Esophagus squamous epithelium (tissue), 5 donors: ENCODE results near the gene CCR4. TPM values are rescaled to one million over a fixed set of nuclear protein-coding genes. Genes with fewer than 3 reads are reported as not detected.

Experiments used
- DNase-seq: peaks from one replicate; lab custom pipeline; 2025; lab: John Stamatoyannopoulos, UW
- H3K27ac ChIP-seq, 4 donors: fragments of 200-600 bp; sonication (generic); one replicate each; pipeline ENCODE4 v1.5.1; 2016 to 2019; ENCODE audit warnings: mild to moderate bottlenecking in 1 of 4
- H3K27me3 ChIP-seq, 4 donors: fragments of 200-600 bp; sonication (generic); 1 replicate in 3 of 4; 2 replicates in 1 of 4; pipeline versions ENCODE4 v1.5.1 to v1.6.0; 2017 to 2021; ENCODE audit warnings: antibody characterized with exemption in 1 of 4
- H3K36me3 ChIP-seq, 3 donors: fragments of 200-600 bp; sonication (generic); one replicate each; pipeline ENCODE4 v1.5.1; 2016 to 2019
- H3K4me1 ChIP-seq, 3 donors: fragments of 200-600 bp; sonication (generic); one replicate each; pipeline ENCODE4 v1.5.1; 2017 to 2019
- H3K4me3 ChIP-seq, 4 donors: fragments of 200-600 bp; sonication (generic); 1 replicate in 3 of 4; 2 replicates in 1 of 4; pipeline ENCODE4 v1.5.1; 2016 to 2019; ENCODE audit warnings: mild to moderate bottlenecking in 2 of 4, moderate library complexity in 1 of 4
- H3K9me3 ChIP-seq, 3 donors: fragments of 200-600 bp; sonication (generic); one replicate each; pipeline ENCODE4 v1.5.1; 2016 to 2019
- POLR2A ChIP-seq, 4 donors: fragments of 450-650 bp; IDR thresholded peaks; one replicate each; pipeline ENCODE4 v1.6.1; 2017; ENCODE audit warnings: antibody characterized with exemption in 4 of 4, mild to moderate bottlenecking in 4 of 4, moderate library complexity in 3 of 4
- WGBS, 2 donors: methylation state at CpG; one replicate each; pipeline ENCODE4 v1.1.5; 2018; 5-methylcytosine and 5-hydroxymethylcytosine counted together
- intact Hi-C: fragments of 100-400 bp; cut with DNase I; formaldehyde crosslinking; loops from one replicate; pipeline ENCODE4 v1.15.0; 2022
- total RNA-seq, 4 donors: library from RNA; depleted of rRNA; stranded (reverse); fragments of >200 nt; gene quantifications; one replicate each; pipeline ENCODE4 v1.1.0, GENCODE V29; 2016
- TF ChIP-seq, protein P1 (sequence below), 6 experiments: fragments of 450-650 bp in 4 of 6; fragments of 200-600 bp in 2 of 6; sonication (generic) in 2 of 6; IDR thresholded peaks; one replicate each; pipeline ENCODE4 v1.5.1; 2016 to 2019; ENCODE audit warnings: antibody characterized with exemption in 6 of 6, mild to moderate bottlenecking in 4 of 6, moderate library complexity in 4 of 6
- donor health status: DM: yes; HTN: yes; CAD: no.

Gene CCR4
- total RNA-seq, 4 donors from 2014 or later: 0.27 to 0.94 (median 0.62) TPM

GRCh38 chr3:32995098-32995497, 43.7 kb downstream of the CCR4 start:
- Histone ChIP-seq H3K36me3 (peaks cover 0 to 31% (median 0%) of the 10 kb centered on the region in 3 donors), H3K9me3 (no peaks in the 10 kb centered on the region), H3K27me3 (no peaks in the 10 kb centered on the region), H3K4me3 (no peak overlapping the region), H3K27ac (no peak overlapping the region), H3K4me1 (peaks cover 0 to 6% (median 0%) of the 10 kb centered on the region in 3 donors)
- intact Hi-C loops: no loop called here
- TF ChIP-seq, protein P1, sequence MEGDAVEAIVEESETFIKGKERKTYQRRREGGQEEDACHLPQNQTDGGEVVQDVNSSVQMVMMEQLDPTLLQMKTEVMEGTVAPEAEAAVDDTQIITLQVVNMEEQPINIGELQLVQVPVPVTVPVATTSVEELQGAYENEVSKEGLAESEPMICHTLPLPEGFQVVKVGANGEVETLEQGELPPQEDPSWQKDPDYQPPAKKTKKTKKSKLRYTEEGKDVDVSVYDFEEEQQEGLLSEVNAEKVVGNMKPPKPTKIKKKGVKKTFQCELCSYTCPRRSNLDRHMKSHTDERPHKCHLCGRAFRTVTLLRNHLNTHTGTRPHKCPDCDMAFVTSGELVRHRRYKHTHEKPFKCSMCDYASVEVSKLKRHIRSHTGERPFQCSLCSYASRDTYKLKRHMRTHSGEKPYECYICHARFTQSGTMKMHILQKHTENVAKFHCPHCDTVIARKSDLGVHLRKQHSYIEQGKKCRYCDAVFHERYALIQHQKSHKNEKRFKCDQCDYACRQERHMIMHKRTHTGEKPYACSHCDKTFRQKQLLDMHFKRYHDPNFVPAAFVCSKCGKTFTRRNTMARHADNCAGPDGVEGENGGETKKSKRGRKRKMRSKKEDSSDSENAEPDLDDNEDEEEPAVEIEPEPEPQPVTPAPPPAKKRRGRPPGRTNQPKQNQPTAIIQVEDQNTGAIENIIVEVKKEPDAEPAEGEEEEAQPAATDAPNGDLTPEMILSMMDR (IDR thresholded peaks at IDR 0.05): no peak
- no peak for TF ChIP-seq POLR2A (IDR thresholded peaks at IDR 0.05)
- WGBS, 2 donors: 72 to 84% methylated on average over 4 of the region's 4 CpGs
- no peak for DNase-seq

GRCh38 chr3:32996048-32996754, 44.8 kb downstream of the CCR4 start:
- peaks cover 0 to 41% (median 0%) of the 10 kb centered on the region in 3 donors for H3K36me3 ChIP-seq
- no peaks in the 10 kb centered on the region for H3K9me3 ChIP-seq
- TF ChIP-seq POLR2A (IDR thresholded peaks at IDR 0.05): no peak
- TF ChIP-seq, protein P1 (IDR thresholded peaks at IDR 0.05): no peak
- H3K27ac ChIP-seq: no peak overlapping the region
- 76 to 81% methylated on average over 5 of the region's 5 CpGs for WGBS, 2 donors
- no peaks in the 10 kb centered on the region for H3K27me3 ChIP-seq
- no peak for DNase-seq
- no peak overlapping the region for H3K4me3 ChIP-seq
- peaks cover 0 to 6% (median 0%) of the 10 kb centered on the region in 3 donors for H3K4me1 ChIP-seq
- intact Hi-C loops: no loop called here

DNA sequence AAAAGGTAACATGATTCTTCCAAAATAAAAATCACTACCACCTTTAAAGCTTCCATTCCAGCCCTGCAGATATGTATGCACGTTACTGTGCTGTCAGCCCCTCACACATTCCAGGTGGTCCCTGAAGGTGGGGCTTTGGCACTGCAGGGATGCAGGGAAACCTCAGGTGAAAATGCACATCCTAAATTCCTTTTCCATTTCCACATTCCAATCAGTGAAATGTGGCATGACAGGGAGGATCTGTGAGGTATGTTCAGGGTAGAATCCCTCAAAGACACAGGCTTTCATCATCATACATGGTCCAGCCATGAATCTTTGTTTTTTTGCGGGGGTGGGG, 45.3 kb downstream of the CCR4 start:
- WGBS, 2 donors: 86 to 87% methylated on average over 2 of the region's 2 CpGs
- no peak for DNase-seq

GRCh38 chr3:32998631-32999451, 47.4 kb downstream of the CCR4 start:
- intact Hi-C loops: no loop called here
- Histone ChIP-seq H3K9me3 (no peaks in the 10 kb centered on the region), H3K36me3 (peaks cover 0 to 51% (median 0%) of the 10 kb centered on the region in 3 donors), H3K27ac (no peak overlapping the region), H3K27me3 (no peaks in the 10 kb centered on the region), H3K4me3 (no peak overlapping the region), H3K4me1 (peaks cover 0 to 3% (median 0%) of the 10 kb centered on the region in 3 donors)
- no peak for TF ChIP-seq POLR2A (IDR thresholded peaks at IDR 0.05)
- TF ChIP-seq, protein P1 (IDR thresholded peaks at IDR 0.05): no peak
- no peak for DNase-seq
- 76 to 79% methylated on average over 8 to 10 of the region's 10 CpGs for WGBS, 2 donors

More for the DNA sequence above, 45.3 kb downstream of the CCR4 start:
- no peaks in the 10 kb centered on the region for H3K9me3 ChIP-seq
- no peaks in the 10 kb centered on the region for H3K27me3 ChIP-seq
- no peak overlapping the region for H3K27ac ChIP-seq
- H3K4me1 ChIP-seq: peaks cover 0 to 6% (median 0%) of the 10 kb centered on the region in 3 donors
- H3K4me3 ChIP-seq: no peak overlapping the region
- no peak for TF ChIP-seq POLR2A (IDR thresholded peaks at IDR 0.05)
- TF ChIP-seq, protein P1 (IDR thresholded peaks at IDR 0.05): no peak
- H3K36me3 ChIP-seq: peaks cover 0 to 46% (median 0%) of the 10 kb centered on the region in 3 donors
- intact Hi-C loops: no loop called here
